IPS DF 6.9 (cell line): Measurements from ENCODE around the gene ZPR1.
A peak's percentile ranks its signal among the peaks of the same experiment; 100 is the strongest.

Experiments used
- DNase-seq: peaks from one replicate; pipeline ENCODE4 v3.0.0-alpha.2; 2013; ENCODE audit warnings: low read depth, low spot score
- H3K27ac ChIP-seq: one replicate; pipeline ENCODE4 v1.5.1; 2013; ENCODE audit warnings: low read length, control low read depth
- H3K27me3 ChIP-seq: 2 replicates; pipeline ENCODE4 v1.6.1; 2013; ENCODE audit warnings: mild to moderate bottlenecking, low read length; ENCODE audit not compliant: control insufficient read depth, insufficient read depth
- H3K36me3 ChIP-seq: 2 replicates; pipeline ENCODE4 v1.6.1; 2013; ENCODE audit warnings: low read length; ENCODE audit not compliant: control insufficient read depth, insufficient read depth
- H3K4me1 ChIP-seq: 2 replicates; pipeline ENCODE4 v1.6.1; 2013; ENCODE audit warnings: low read length; ENCODE audit not compliant: control insufficient read depth, insufficient read depth
- H3K4me3 ChIP-seq: 2 replicates; pipeline ENCODE4 v1.5.1; 2013; ENCODE audit warnings: mild to moderate bottlenecking, low read length
- H3K9me3 ChIP-seq: 2 replicates; pipeline ENCODE4 v1.6.1; 2013; ENCODE audit warnings: low read length, inconsistent platforms; ENCODE audit not compliant: control insufficient read depth, insufficient read depth
- WGBS: extraction: QIAGEN DNeasy Blood & Tissue Kit; methylation state at CpG from one replicate; pipeline ENCODE4 v1.1.7; 2013; ENCODE audit warnings: mixed read lengths, missing lambda C conversion rate; ENCODE audit not compliant: insufficient read length, insufficient coverage; 5-methylcytosine and 5-hydroxymethylcytosine counted together

Gene ZPR1

GRCh38 chr11:116792869-116793771, 5.3 kb upstream of the ZPR1 start:
- DNase-seq: no peak
- H3K27me3 ChIP-seq: no peaks in the 10 kb centered on the region
- H3K36me3 ChIP-seq: no peaks in the 10 kb centered on the region
- peaks cover 3% of the 10 kb centered on the region for H3K4me1 ChIP-seq
- H3K4me3 ChIP-seq: no peak overlapping the region
- H3K9me3 ChIP-seq: no peaks in the 10 kb centered on the region
- H3K27ac ChIP-seq: no peak overlapping the region
- no CpG with 5 or more reads among the region's 8 CpGs for WGBS

GRCh38 chr11:116792144-116792868, 4.5 kb upstream of the ZPR1 start:
- WGBS: no CpG with 5 or more reads among the region's 8 CpGs

GRCh38 chr11:116791813-116792143, 4.0 kb upstream of the ZPR1 start, which contains the start of gene APOA5:
Gene APOA5 (minus strand): TSS chr11:116791879. CDS start chr11:116791860, 19 bp downstream.
- Histone ChIP-seq H3K36me3 (no peaks in the 10 kb centered on the region), H3K27me3 (no peaks in the 10 kb centered on the region), H3K27ac (no peak within 1 kb of the TSS), H3K4me3 (no peak within 1 kb of the TSS), H3K9me3 (no peaks in the 10 kb centered on the region), H3K4me1 (peaks cover 4% of the 10 kb centered on the region)
- no CpG with 5 or more reads among the region's 7 CpGs for WGBS
- no peak for DNase-seq

More at GRCh38 chr11:116792144-116792868, 4.5 kb upstream of the ZPR1 start:
- Histone ChIP-seq H3K4me1 (peaks cover 3% of the 10 kb centered on the region), H3K27ac (no peak overlapping the region), H3K36me3 (no peaks in the 10 kb centered on the region), H3K9me3 (no peaks in the 10 kb centered on the region), H3K4me3 (no peak overlapping the region), H3K27me3 (no peaks in the 10 kb centered on the region)
- DNase-seq: no peak

- no peaks in the 10 kb centered on the region for H3K9me3 ChIP-seq
- H3K27me3 ChIP-seq: no peaks in the 10 kb centered on the region
- WGBS: no CpG with 5 or more reads among the region's 31 CpGs
- H3K27ac ChIP-seq: no peak overlapping the region
- no peak overlapping the region for H3K4me3 ChIP-seq
- no peaks in the 10 kb centered on the region for H3K36me3 ChIP-seq
- DNase-seq: peak; percentile 74
- H3K4me1 ChIP-seq: peaks cover 4% of the 10 kb centered on the region
Measured at GRCh38 chr11:116791002-116791812, 3.4 kb upstream of the ZPR1 start.

GRCh38 chr11:116790167-116791001, 2.6 kb upstream of the ZPR1 start:
- Histone ChIP-seq H3K27ac (no peak overlapping the region), H3K4me3 (no peak overlapping the region), H3K36me3 (peaks cover 5% of the 10 kb centered on the region), H3K4me1 (peaks cover 4% of the 10 kb centered on the region), H3K27me3 (no peaks in the 10 kb centered on the region), H3K9me3 (no peaks in the 10 kb centered on the region)
- WGBS: no CpG with 5 or more reads among the region's 53 CpGs
- DNase-seq: no peak

GRCh38 chr11:116788975-116789374, 1.2 kb upstream of the ZPR1 start:
- Histone ChIP-seq H3K36me3 (peaks cover 19% of the 10 kb centered on the region), H3K4me3 (no peak overlapping the region), H3K9me3 (no peaks in the 10 kb centered on the region), H3K27me3 (no peaks in the 10 kb centered on the region), H3K27ac (no peak overlapping the region), H3K4me1 (peaks cover 4% of the 10 kb centered on the region)
- no peak for DNase-seq
- WGBS: no CpG with 5 or more reads among the region's 4 CpGs

- H3K27me3 ChIP-seq: no peaks in the 10 kb centered on the region
- no peaks in the 10 kb centered on the region for H3K9me3 ChIP-seq
- H3K4me1 ChIP-seq: peaks cover 4% of the 10 kb centered on the region
- no CpG with 5 or more reads among the region's 4 CpGs for WGBS
- DNase-seq: no peak
- peak overlapping the region; percentile 78; the same call in 1 of the 2 replicates for H3K4me3 ChIP-seq
- H3K36me3 ChIP-seq: peaks cover 19% of the 10 kb centered on the region
- H3K27ac ChIP-seq: no peak overlapping the region
Measured at GRCh38 chr11:116788534-116788933, 711 bp upstream of the ZPR1 start.

- Histone ChIP-seq H3K36me3 (peaks cover 29% of the 10 kb centered on the region), H3K27ac (no peak overlapping the region), H3K4me1 (peaks cover 4% of the 10 kb centered on the region), H3K27me3 (no peaks in the 10 kb centered on the region), H3K4me3 (peak overlapping the region; percentile 78), H3K9me3 (no peaks in the 10 kb centered on the region)
- WGBS: no CpG with 5 or more reads among the region's 15 CpGs
- DNase-seq: no peak
Measured at GRCh38 chr11:116787436-116787785, 412 bp downstream of the ZPR1 start.

GRCh38 chr11:116786966-116787365, 857 bp downstream of the ZPR1 start:
- WGBS: no CpG with 5 or more reads among the region's 5 CpGs
- H3K36me3 ChIP-seq: peaks cover 29% of the 10 kb centered on the region
- no peak overlapping the region for H3K27ac ChIP-seq
- no peaks in the 10 kb centered on the region for H3K27me3 ChIP-seq
- peak overlapping the region; percentile 6; the same call in 1 of the 2 replicates for H3K4me3 ChIP-seq
- H3K4me1 ChIP-seq: peaks cover 4% of the 10 kb centered on the region
- no peak for DNase-seq
- no peaks in the 10 kb centered on the region for H3K9me3 ChIP-seq
